Fibroblast of lung (primary cell): Measurements from ENCODE around the gene MORC4. TPM values are rescaled to one million over a fixed set of nuclear protein-coding genes. Genes with fewer than 3 reads are reported as not detected.
"Not testable (repeated sequence)": the region's sequence is repeated elsewhere in the genome, so short reads cannot be mapped to it uniquely, and the experiment has no call there.

Experiments used
- DNase-seq, 2 donors: peaks; one replicate each; pipeline versions ENCODE4 v3.0.0 to v3.0.0-alpha.2; 2010; ENCODE audit warnings: low read depth in 2 of 2
- H2AFZ ChIP-seq: 2 replicates; pipeline ENCODE4 v1.5.1; 2012; ENCODE audit warnings: low read length, control low read depth, inconsistent platforms
- H3K27ac ChIP-seq: 2 replicates; pipeline ENCODE4 v1.5.1; 2011; ENCODE audit warnings: low read length, control low read depth; ENCODE audit not compliant: insufficient read depth
- H3K27me3 ChIP-seq: 2 replicates; pipeline ENCODE4 v1.5.1; 2011; ENCODE audit warnings: mild to moderate bottlenecking, low read length; ENCODE audit not compliant: control insufficient read depth, insufficient read depth
- H3K36me3 ChIP-seq: 2 replicates; pipeline ENCODE4 v1.5.1; 2011; ENCODE audit warnings: low read length; ENCODE audit not compliant: control insufficient read depth, insufficient read depth
- H3K4me1 ChIP-seq: 2 replicates; pipeline ENCODE4 v1.5.1; 2011; ENCODE audit warnings: low read length; ENCODE audit not compliant: control insufficient read depth, insufficient read depth; ENCODE audit errors: extremely low read depth
- H3K4me2 ChIP-seq: 2 replicates; pipeline ENCODE4 v1.5.1; 2011; ENCODE audit warnings: low read length, control low read depth; ENCODE audit not compliant: insufficient read depth; ENCODE audit errors: extremely low read depth
- H3K4me3 ChIP-seq, 4 experiments: fragments of 200-600 bp in 1 of 4; sonication (generic) in 1 of 4; replicated peaks in 1 of 4; 2 replicates each; pipeline ENCODE4 v1.5.1; 2011 to 2016; ENCODE audit warnings: low read length in 4 of 4, low read depth in 3 of 4, mild to moderate bottlenecking in 3 of 4, control low read depth in 2 of 4, inconsistent platforms in 1 of 4, mixed read lengths in 1 of 4; ENCODE audit not compliant: insufficient read depth in 1 of 4; ENCODE audit errors: control extremely low read depth in 1 of 4
- H3K79me2 ChIP-seq: 2 replicates; pipeline ENCODE4 v1.5.1; 2012; ENCODE audit warnings: mild to moderate bottlenecking, low read length, inconsistent platforms; ENCODE audit not compliant: control insufficient read depth, insufficient read depth
- H3K9ac ChIP-seq: 2 replicates; pipeline ENCODE4 v1.5.1; 2011; ENCODE audit warnings: mild to moderate bottlenecking, low read length, control low read depth; ENCODE audit not compliant: insufficient read depth
- H3K9me3 ChIP-seq: 2 replicates; pipeline ENCODE4 v1.5.1; 2012; ENCODE audit warnings: low read depth, low read length; ENCODE audit not compliant: control insufficient read depth, insufficient read depth
- H4K20me1 ChIP-seq: 2 replicates; pipeline ENCODE4 v1.5.1; 2011; ENCODE audit warnings: low read length; ENCODE audit not compliant: control insufficient read depth, insufficient read depth; ENCODE audit errors: extremely low read depth
- CTCF ChIP-seq, 2 donors: IDR thresholded peaks in 1 of 2; conservative IDR thresholded peaks in 1 of 2; 1 replicate in 1 of 2; 2 replicates in 1 of 2; pipeline ENCODE4 v1.5.1; 2011 to 2012; ENCODE audit warnings: low read length in 2 of 2, control low read depth in 1 of 2, inconsistent platforms in 1 of 2, low read depth in 1 of 2, mild to moderate bottlenecking in 1 of 2
- EZH2 ChIP-seq: IDR thresholded peaks from 2 replicates; pipeline ENCODE4 v1.5.1; 2012; ENCODE audit warnings: low read length, control low read depth, mild to moderate bottlenecking; ENCODE audit errors: missing control alignments
- polyA plus RNA-seq, 2 donors: library from polyadenylated mRNA; depleted of rRNA in 1 of 2; stranded (reverse) in 1 of 2; unstranded in 1 of 2; fragments of >200 nt; gene quantifications; 2 replicates each; pipeline ENCODE4 v1.2.1, GENCODE V29; 2011 to 2012; ENCODE audit warnings: missing spikeins in 1 of 2
- total RNA-seq: library from RNA; depleted of rRNA; stranded (reverse); fragments of >200 nt; gene quantifications from 2 replicates; pipeline ENCODE4 v1.2.1, GENCODE V29; 2014

MORC4 gene
- total and polyA plus RNA-seq, 2 donors (not counting 1 experiment from before 2014, with no cell fraction given) = 27.5 to 44.8 TPM

- Histone ChIP-seq H3K4me1 (no peaks in the 10 kb centered on the region), H3K79me2 (no peaks in the 10 kb centered on the region), H3K4me2 (no peak overlapping the region), H3K36me3 (no peaks in the 10 kb centered on the region), H3K9me3 (no peaks in the 10 kb centered on the region), H3K9ac (no peak overlapping the region), H3K27me3 (no peaks in the 10 kb centered on the region), H2AFZ (no peak overlapping the region), H4K20me1 (no peaks in the 10 kb centered on the region), H3K4me3 (no peak overlapping the region), H3K27ac (no peak overlapping the region)
- no peak for DNase-seq
- TF ChIP-seq CTCF (conservative IDR thresholded peaks at IDR 0.05 in 1 of 2, IDR thresholded peaks at IDR 0.05 in 1 of 2; ENCODE audit: low read depth in 1 of 2, low read length in 2 of 2) = no peak
- no peak for TF ChIP-seq EZH2
Observed at GRCh38 chrX:106973433-106974149, 26.4 kb downstream of the MORC4 start.

- Histone ChIP-seq H3K9ac (no peak overlapping the region), H3K4me3 (no peak overlapping the region), H3K9me3 (no peaks in the 10 kb centered on the region), H3K79me2 (no peaks in the 10 kb centered on the region), H3K27ac (no peak overlapping the region), H4K20me1 (no peaks in the 10 kb centered on the region), H3K4me2 (no peak overlapping the region), H3K36me3 (no peaks in the 10 kb centered on the region), H3K27me3 (no peaks in the 10 kb centered on the region), H2AFZ (no peak overlapping the region), H3K4me1 (no peaks in the 10 kb centered on the region)
- DNase-seq = peak in 1 of 2 donors; percentile 8
- TF ChIP-seq EZH2 = no peak
- TF ChIP-seq CTCF (conservative IDR thresholded peaks at IDR 0.05 in 1 of 2, IDR thresholded peaks at IDR 0.05 in 1 of 2; ENCODE audit: low read depth in 1 of 2, low read length in 2 of 2) = no peak
Observed at GRCh38 chrX:106972896-106973295, 27.1 kb downstream of the MORC4 start.

GRCh38 chrX:106966547-106966946 is 33.5 kb downstream of the MORC4 start:
- H3K9me3 ChIP-seq, H3K79me2 ChIP-seq, H3K36me3 ChIP-seq, H4K20me1 ChIP-seq, H3K9ac ChIP-seq, H3K4me2 ChIP-seq, H3K27ac ChIP-seq, H3K27me3 ChIP-seq, H3K4me3 ChIP-seq, H2AFZ ChIP-seq, H3K4me1 ChIP-seq, DNase-seq: not testable (repeated sequence)
